A549 (cell line): ENCODE data around the gene CEMIP2. TPM values are rescaled to one million over a fixed set of nuclear protein-coding genes. Genes with fewer than 3 reads are reported as not detected.

Experiments used
- ATAC-seq, 2 experiments: fragments of 200-7000 bp in 1 of 2; fragments of >200 bp in 1 of 2; cut with Nextera tagmentation in 1 of 2; cut with Tn5 transposase in 1 of 2; 3 replicates each; pipeline versions ENCODE4 v1.8.0 to v1.9.1; 2018 to 2020; ENCODE audit warnings: mild to moderate bottlenecking in 1 of 2, moderate library complexity in 1 of 2
- CTCF ChIA-PET: fragments of 300-600 bp; sonication (Branson Sonifier 250); formaldehyde crosslinking; extraction: SDS; loops from one replicate; lab custom pipeline; 2021; ENCODE audit warnings: antibody characterized with exemption, inconsistent platforms; lab: Yijun Ruan, JAX
- POLR2A ChIA-PET: fragments of 350-600 bp; formaldehyde crosslinking; extraction: SDS; loops from one replicate; lab custom pipeline; 2021; ENCODE audit warnings: antibody characterized with exemption, inconsistent platforms; lab: Yijun Ruan, JAX
- DNase-seq, 2 experiments: peaks; one replicate each; pipeline versions ENCODE4 v3.0.0 to v3.0.0-alpha.2; 2011 to 2016; ENCODE audit warnings: low read depth in 1 of 2, low spot score in 1 of 2
- FAIRE-seq: peaks from 2 replicates; lab custom pipeline; 2011; peaks lifted over from hg19 to GRCh38; lab: Jason Lieb, UNC
- H3K27ac ChIP-seq, 2 experiments: fragments of >200 bp; sonication (Bioruptor Twin); formaldehyde crosslinking; 3 replicates each; pipeline ENCODE4 v1.5.1; 2016 to 2017
- H3K4me1 ChIP-seq: fragments of >200 bp; sonication (Bioruptor Twin); formaldehyde crosslinking; 3 replicates; pipeline ENCODE4 v1.6.1; 2016
- H3K4me2 ChIP-seq: fragments of >200 bp; sonication (Bioruptor Twin); formaldehyde crosslinking; 3 replicates; pipeline ENCODE4 v1.6.1; 2016
- H3K4me3 ChIP-seq: fragments of >200 bp; sonication (Bioruptor Twin); formaldehyde crosslinking; 3 replicates; pipeline ENCODE4 v1.5.1; 2016
- H3K9me3 ChIP-seq: fragments of >200 bp; sonication (Bioruptor Twin); formaldehyde crosslinking; 3 replicates; pipeline ENCODE4 v1.6.1; 2016
- BHLHE40 ChIP-seq: IDR thresholded peaks from 2 replicates; pipeline ENCODE4 v1.6.1; 2012; ENCODE audit warnings: low read depth, low read length, inconsistent platforms
- CBX8 ChIP-seq: fragments of 200-600 bp; sonication (generic); IDR thresholded peaks from 2 replicates; pipeline ENCODE4 v1.6.1; 2016
- CEBPB ChIP-seq, 2 experiments: fragments of >200 bp in 1 of 2; sonication (Bioruptor Twin) in 1 of 2; formaldehyde crosslinking in 1 of 2; IDR thresholded peaks; 2 replicates each; pipeline ENCODE4 v1.6.1; 2012 to 2016
- CHD4 ChIP-seq: fragments of 200-600 bp; sonication (generic); IDR thresholded peaks from 2 replicates; pipeline ENCODE4 v1.6.1; 2016; ENCODE audit warnings: antibody characterized with exemption, mild to moderate bottlenecking, borderline replicate concordance
- CTCF ChIP-seq: fragments of >200 bp; sonication (Bioruptor Twin); formaldehyde crosslinking; IDR thresholded peaks from 3 replicates; pipeline ENCODE4 v1.5.1; 2016
- EP300 ChIP-seq, 2 experiments: fragments of >200 bp; sonication (Bioruptor Twin); formaldehyde crosslinking; IDR thresholded peaks; 2 replicates in 1 of 2; 3 replicates in 1 of 2; pipeline ENCODE4 v1.6.1; 2016 to 2017
- ESRRA ChIP-seq: fragments of 150-350 bp; IDR thresholded peaks from 2 replicates; pipeline ENCODE4 v1.6.1; 2014; ENCODE audit warnings: mild to moderate bottlenecking, low read length, borderline replicate concordance
- FOSL2 ChIP-seq, 2 experiments: fragments of 450-650 bp in 1 of 2; fragments of >200 bp in 1 of 2; sonication (Bioruptor Twin) in 1 of 2; formaldehyde crosslinking; IDR thresholded peaks; 2 replicates each; pipeline versions ENCODE4 v1.5.0 to v1.6.1; 2016 to 2020; ENCODE audit warnings: mild to moderate bottlenecking in 1 of 2, moderate library complexity in 1 of 2
- FOXS1 ChIP-seq: fragments of 250-450 bp; sonication (Bioruptor Pico); IDR thresholded peaks from 2 replicates; pipeline ENCODE4 v1.5.0; 2020; ENCODE audit warnings: mild to moderate bottlenecking, moderate library complexity
- HES2 ChIP-seq: fragments of >200 bp; sonication (Bioruptor Twin); formaldehyde crosslinking; IDR thresholded peaks from 2 replicates; pipeline ENCODE4 v1.6.1; 2016
- HEYL ChIP-seq: fragments of 250-450 bp; sonication (Bioruptor Pico); IDR thresholded peaks from 2 replicates; pipeline ENCODE4 v1.8.0; 2021; ENCODE audit warnings: mild to moderate bottlenecking, moderate library complexity
- HOXA7 ChIP-seq: fragments of 250-450 bp; sonication (Bioruptor Pico); IDR thresholded peaks from 2 replicates; pipeline ENCODE4 v1.5.0; 2020; ENCODE audit warnings: mild to moderate bottlenecking, moderate library complexity
- KDM5A ChIP-seq: fragments of 200-600 bp; sonication (generic); IDR thresholded peaks from 2 replicates; pipeline ENCODE4 v1.6.1; 2016; ENCODE audit warnings: antibody characterized with exemption, mild to moderate bottlenecking
- MAFK ChIP-seq: fragments of 450-650 bp; IDR thresholded peaks from 2 replicates; pipeline ENCODE4 v1.6.1; 2014; ENCODE audit not compliant: partially characterized antibody
- MAZ ChIP-seq: fragments of 150-350 bp; IDR thresholded peaks from 2 replicates; pipeline ENCODE4 v1.6.1; 2014; ENCODE audit warnings: antibody characterized with exemption, low read depth, low read length, borderline replicate concordance
- NPAS2 ChIP-seq: fragments of 250-450 bp; sonication (Bioruptor Pico); IDR thresholded peaks from 2 replicates; pipeline ENCODE4 v1.8.0; 2022; ENCODE audit warnings: mild to moderate bottlenecking, moderate library complexity, borderline replicate concordance
- RAD21 ChIP-seq, 2 experiments: fragments of >200 bp in 1 of 2; sonication (Bioruptor Twin) in 1 of 2; formaldehyde crosslinking in 1 of 2; IDR thresholded peaks in 1 of 2; conservative IDR thresholded peaks in 1 of 2; 2 replicates in 1 of 2; 3 replicates in 1 of 2; pipeline ENCODE4 v1.6.1; 2012 to 2018; ENCODE audit warnings: inconsistent platforms in 1 of 2
- RCOR1 ChIP-seq: fragments of 150-350 bp; IDR thresholded peaks from 2 replicates; pipeline ENCODE4 v1.6.1; 2014; ENCODE audit warnings: antibody characterized with exemption, low read length, low read depth
- SMC3 ChIP-seq: fragments of >200 bp; sonication (Bioruptor Twin); formaldehyde crosslinking; IDR thresholded peaks from 3 replicates; pipeline ENCODE4 v1.6.1; 2018; ENCODE audit warnings: inconsistent platforms
- SREBF2 ChIP-seq: fragments of 450-650 bp; IDR thresholded peaks from 2 replicates; pipeline ENCODE4 v1.6.1; 2014; ENCODE audit warnings: mild to moderate bottlenecking, moderate library complexity
- ZC3H11A ChIP-seq: fragments of 450-650 bp; IDR thresholded peaks from 2 replicates; pipeline ENCODE4 v1.6.1; 2014; ENCODE audit warnings: antibody characterized with exemption, mild to moderate bottlenecking
- ZFP36 ChIP-seq: fragments of 450-650 bp; IDR thresholded peaks from 2 replicates; pipeline ENCODE4 v1.6.1; 2014; ENCODE audit warnings: borderline replicate concordance; ENCODE audit not compliant: partially characterized antibody
- WGBS: methylation state at CpG from one replicate; pipeline ENCODE4 v1.1.6; 2017; ENCODE audit errors: missing lambda C conversion rate; 5-methylcytosine and 5-hydroxymethylcytosine counted together
- polyA plus RNA-seq, 4 experiments: library from polyadenylated mRNA; depleted of rRNA in 3 of 4; stranded (reverse); fragments of >200 nt; fragmentation: RNase III in 1 of 4; extraction: RNeasy Plus Mini Kit Qiagen cat#74134 plus additional on column Dnase treatment in 1 of 4; gene quantifications; 2 replicates in 3 of 4; 3 replicates in 1 of 4; pipeline ENCODE4 v1.2.3, GENCODE V29; 2011 to 2017
- TF ChIP-seq, protein P1 (sequence below): fragments of 150-350 bp; IDR thresholded peaks from 2 replicates; pipeline ENCODE4 v1.6.1; 2014; ENCODE audit warnings: low read depth, mild to moderate bottlenecking, low read length

CEMIP2 gene
- polyA plus RNA-seq, 2 of the 4 experiments (the other 2 are of a cell fraction) = 146 to 161 TPM

DNA sequence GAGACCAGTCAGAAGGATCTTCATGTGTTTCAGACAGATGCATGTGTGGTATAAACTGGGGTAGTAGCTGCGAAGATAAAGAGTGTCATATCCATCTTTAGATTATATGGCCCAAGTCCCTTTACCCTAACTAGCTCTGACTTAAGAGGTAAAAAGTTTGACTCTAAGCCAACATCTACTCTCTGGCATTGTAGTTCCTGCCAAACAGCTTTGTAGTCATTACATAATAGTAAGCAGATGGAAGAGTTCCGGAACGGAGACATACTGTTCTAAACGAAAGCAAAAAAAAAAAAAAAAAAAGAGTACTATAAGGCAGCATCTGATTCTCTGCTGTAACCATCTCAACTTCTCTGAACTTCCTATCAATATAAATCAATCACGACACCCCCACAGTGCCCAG lies 48.8 kb downstream of the CEMIP2 start:
- CTCF ChIA-PET = interaction anchor here (0.6 to 2.8 kb wide), 6 partner anchors 11 to 115 kb away, joined by 3 to 13 read pairs (median 4); partner anchors contain the start of gene CEMIP2
- Histone ChIP-seq H3K4me3 (no peak overlapping the region), H3K27ac (peak overlapping the region; percentile 20 to 51; a peak in 2 of 6 replicates), H3K4me1 (peaks cover 73% of the 10 kb centered on the region), H3K9me3 (no peaks in the 10 kb centered on the region), H3K4me2 (no peak overlapping the region)
- ATAC-seq (no peak), DNase-seq (no peak), FAIRE-seq (no peak)
- WGBS = 87% methylated on average over 5 of the region's 5 CpGs
- POLR2A ChIA-PET = no interaction called here
- TF ChIP-seq ZC3H11A (no peak), FOXS1 (CRISPR knock-in tag) (no peak), MAFK (no peak), SREBF2 (no peak), RCOR1 (no peak), KDM5A (no peak), ZFP36 (no peak), HEYL (CRISPR knock-in tag) (no peak), NPAS2 (CRISPR knock-in tag) (no peak)

- no peak overlapping the region for H3K4me2 ChIP-seq
- FAIRE-seq = no peak
- CTCF ChIA-PET = interaction anchor here (0.6 to 2.8 kb wide), 6 partner anchors 11 to 114 kb away, joined by 3 to 13 read pairs (median 4); partner anchors contain the start of gene CEMIP2
Measured at GRCh38 chr9:71719088-71719487, 49.2 kb downstream of the CEMIP2 start.

DNA sequence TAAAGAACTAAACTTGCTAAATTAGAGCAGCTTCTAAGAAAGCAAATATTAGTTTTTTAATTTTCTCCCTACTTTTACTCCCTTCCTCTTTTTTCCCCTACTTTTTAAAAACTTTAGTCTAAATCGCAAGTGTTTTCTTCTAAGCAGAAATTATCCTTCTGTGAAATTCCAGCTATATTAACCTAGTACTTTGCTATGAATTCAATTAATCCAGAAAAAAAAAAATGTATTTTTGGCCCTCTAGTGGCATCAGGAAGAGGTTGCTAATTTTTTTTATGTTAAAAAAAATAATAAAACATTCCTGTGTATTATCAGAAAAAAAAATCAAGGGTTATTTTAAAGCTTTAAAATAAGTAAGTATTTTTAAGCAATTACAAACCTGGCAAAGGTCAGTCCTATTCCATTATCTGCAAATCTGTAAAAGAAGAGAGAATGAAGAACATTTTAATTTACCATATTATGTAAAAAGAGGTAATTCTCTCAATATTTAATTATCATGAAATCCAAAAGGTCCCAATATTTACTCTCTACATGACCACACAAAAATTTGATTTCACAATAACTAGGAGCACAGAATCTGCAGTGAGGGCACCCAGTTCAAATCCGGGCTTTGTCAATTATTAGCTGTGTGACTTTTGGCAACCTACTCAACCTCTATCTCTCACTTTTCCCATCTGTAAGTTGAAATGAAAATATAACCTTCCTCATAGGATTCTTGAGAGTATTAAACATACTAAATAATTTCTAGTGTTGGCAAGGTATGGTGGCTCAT lies 52.0 kb downstream of the CEMIP2 start:
- ChIA-PET CTCF (interaction anchor here (0.9 to 2.9 kb wide), 20 partner anchors 8 to 431 kb away, joined by 3 to 40 read pairs (median 8); partner anchors contain the start of gene CEMIP2), POLR2A (interaction anchor here (0.6 kb wide), 1 partner anchor 71 kb away, joined by 3 read pairs; no protein-coding TSS in a partner anchor)
- 59% methylated on average over 2 of the region's 2 CpGs for WGBS
- H3K27ac ChIP-seq = peak overlapping the region; percentile 38 to 75; a peak in 5 of 6 replicates
- DNase-seq (no peak), FAIRE-seq (no peak), ATAC-seq (no peak)
- no peaks in the 10 kb centered on the region for H3K9me3 ChIP-seq
- H3K4me2 ChIP-seq = peak overlapping the region; percentile 22
- peak; percentile 59 for TF ChIP-seq CTCF
- TF ChIP-seq SMC3 = peak; percentile 72
- no peak for TF ChIP-seq CBX8
- TF ChIP-seq MAZ = no peak
- TF ChIP-seq ESRRA = no peak
- TF ChIP-seq, protein P1, sequence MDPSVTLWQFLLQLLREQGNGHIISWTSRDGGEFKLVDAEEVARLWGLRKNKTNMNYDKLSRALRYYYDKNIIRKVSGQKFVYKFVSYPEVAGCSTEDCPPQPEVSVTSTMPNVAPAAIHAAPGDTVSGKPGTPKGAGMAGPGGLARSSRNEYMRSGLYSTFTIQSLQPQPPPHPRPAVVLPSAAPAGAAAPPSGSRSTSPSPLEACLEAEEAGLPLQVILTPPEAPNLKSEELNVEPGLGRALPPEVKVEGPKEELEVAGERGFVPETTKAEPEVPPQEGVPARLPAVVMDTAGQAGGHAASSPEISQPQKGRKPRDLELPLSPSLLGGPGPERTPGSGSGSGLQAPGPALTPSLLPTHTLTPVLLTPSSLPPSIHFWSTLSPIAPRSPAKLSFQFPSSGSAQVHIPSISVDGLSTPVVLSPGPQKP = no peak
- no peak for TF ChIP-seq BHLHE40
- TF ChIP-seq HOXA7 = no peak
- peak; percentile 27 to 56 for TF ChIP-seq RAD21 (conservative IDR thresholded peaks at IDR 0.05 in 1 of 2, IDR thresholded peaks at IDR 0.05 in 1 of 2)
- TF ChIP-seq EP300 (IDR thresholded peaks at IDR 0.05) = no peak
- TF ChIP-seq CHD4 = no peak
- peak in 1 of 2 experiments; percentile 47; a peak in 1 of 4 replicates for TF ChIP-seq CEBPB (IDR thresholded peaks at IDR 0.05)
- TF ChIP-seq ZFP36 = no peak
- no peak for TF ChIP-seq HES2
- peaks cover 41% of the 10 kb centered on the region for H3K4me1 ChIP-seq
- no peak overlapping the region for H3K4me3 ChIP-seq

More at GRCh38 chr9:71719088-71719487, 49.2 kb downstream of the CEMIP2 start:
- ATAC-seq = peak in 1 of 2 experiments; percentile 28; a peak in 1 of 6 replicates
- peak overlapping the region; percentile 20 to 51; a peak in 3 of 6 replicates for H3K27ac ChIP-seq
- no peaks in the 10 kb centered on the region for H3K9me3 ChIP-seq
- WGBS = 95% methylated on average over 3 of the region's 3 CpGs
- TF ChIP-seq FOSL2 (IDR thresholded peaks at IDR 0.05) (no peak), FOSL2 (CRISPR knock-in tag; IDR thresholded peaks at IDR 0.05) (no peak)
- no peak for DNase-seq
- H3K4me3 ChIP-seq = no peak overlapping the region
- POLR2A ChIA-PET = no interaction called here
- peaks cover 68% of the 10 kb centered on the region for H3K4me1 ChIP-seq
